HCT116 (cell line): Measurements from ENCODE around the gene CALML4. TPM values are rescaled to one million over a fixed set of nuclear protein-coding genes. Genes with fewer than 3 reads are reported as not detected.

Experiments
- ATAC-seq: fragments of 200-7000 bp; cut with Tn5 transposase; 2 replicates; pipeline ENCODE4 v1.9.1; 2020; ENCODE audit warnings: mild to moderate bottlenecking, moderate library complexity
- BruUV-seq: library from RNA; stranded (reverse); fragments of 400-500 nt; replicated peaks from 2 replicates; lab custom pipeline; 2021; lab: Mats Ljungman, UMichigan
- CTCF ChIA-PET: fragments of 300-600 bp; sonication (Branson Sonifier 250); formaldehyde crosslinking; loops from one replicate; lab custom pipeline; 2021; ENCODE audit warnings: antibody characterized with exemption; lab: Charles Lee
- POLR2A ChIA-PET: fragments of 300-600, 350-600 bp; sonication (Branson Sonifier 250); formaldehyde crosslinking; loops from one replicate; lab custom pipeline; 2021; ENCODE audit warnings: antibody characterized with exemption; lab: Charles Lee
- RAD21 ChIA-PET, 2 experiments: fragments of 300-600 bp; sonication (Branson Sonifier 250); formaldehyde crosslinking; loops; one replicate each; lab custom pipeline; 2023; ENCODE audit warnings: low total read pairs in 2 of 2; ENCODE audit not compliant: uncharacterized antibody in 2 of 2, unreplicated experiment in 2 of 2, low non-redundant PET in 1 of 2; lab: Charles Lee
- DNase-seq: peaks from one replicate; pipeline ENCODE4 v3.0.0-alpha.2; 2010; ENCODE audit warnings: low read depth, low spot score
- H2AFZ ChIP-seq: fragments of 200-600 bp; shearing (Covaris generic), sonication (generic); 2 replicates; pipeline ENCODE4 v1.6.1; 2017; ENCODE audit warnings: low read depth, mixed run types, mixed read lengths, antibody characterized with exemption, low read length; ENCODE audit not compliant: poor library complexity, severe bottlenecking
- H3K27ac ChIP-seq: 2 replicates; pipeline ENCODE4 v1.5.1; 2012; ENCODE audit warnings: low read depth, low read length
- H3K27me3 ChIP-seq: fragments of 200-600 bp; sonication (generic); 2 replicates; pipeline ENCODE4 v1.6.1; 2016; ENCODE audit warnings: mixed run types, low read length, mixed read lengths; ENCODE audit not compliant: insufficient read depth
- H3K36me3 ChIP-seq, 2 experiments: fragments of 200-500 bp in 1 of 2; fragments of 200-600 bp in 1 of 2; sonication (Bioruptor generic) in 1 of 2; sonication (generic) in 1 of 2; 2 replicates each; pipeline versions ENCODE4 v1.5.1 to v1.6.1; 2014 to 2016; ENCODE audit warnings: low read length in 2 of 2, inconsistent platforms in 1 of 2, mixed read lengths in 1 of 2, mixed run types in 1 of 2; ENCODE audit not compliant: insufficient read depth in 2 of 2, control insufficient read depth in 1 of 2
- H3K4me1 ChIP-seq, 2 experiments: fragments of 200-600 bp in 1 of 2; sonication (generic) in 1 of 2; 2 replicates each; pipeline versions ENCODE4 v1.5.1 to v1.6.1; 2012 to 2017; ENCODE audit warnings: low read length in 2 of 2, inconsistent platforms in 1 of 2, mild to moderate bottlenecking in 1 of 2, mixed read lengths in 1 of 2, mixed run types in 1 of 2, moderate library complexity in 1 of 2; ENCODE audit not compliant: insufficient read depth in 2 of 2, control insufficient read depth in 1 of 2
- H3K4me2 ChIP-seq: fragments of 200-600 bp; sonication (generic); 2 replicates; pipeline ENCODE4 v1.6.1; 2017; ENCODE audit warnings: mixed run types, low read length, mixed read lengths
- H3K4me3 ChIP-seq, 2 experiments: fragments of 200-600 bp in 1 of 2; sonication (generic) in 1 of 2; replicated peaks in 1 of 2; 2 replicates each; pipeline ENCODE4 v1.5.1; 2011 to 2016; ENCODE audit warnings: low read length in 2 of 2, control low read depth in 1 of 2, low read depth in 1 of 2, mild to moderate bottlenecking in 1 of 2, mixed read lengths in 1 of 2, mixed run types in 1 of 2
- H3K79me2 ChIP-seq: fragments of 200-600 bp; sonication (generic); 2 replicates; pipeline ENCODE4 v1.6.1; 2017; ENCODE audit warnings: mild to moderate bottlenecking, mixed run types, low read length, moderate library complexity, mixed read lengths; ENCODE audit not compliant: insufficient read depth
- H3K9ac ChIP-seq: fragments of 200-600 bp; sonication (generic); 2 replicates; pipeline ENCODE4 v1.6.1; 2016; ENCODE audit warnings: low read length, mixed read lengths
- H3K9me2 ChIP-seq: fragments of 200-600 bp; sonication (generic), shearing (Covaris generic); 2 replicates; pipeline ENCODE4 v1.6.1; 2017; ENCODE audit warnings: mixed run types, mild to moderate bottlenecking, moderate library complexity; ENCODE audit not compliant: insufficient read depth
- H3K9me3 ChIP-seq, 2 experiments: fragments of 200-500 bp in 1 of 2; fragments of 200-600 bp in 1 of 2; sonication (Bioruptor generic) in 1 of 2; sonication (generic) in 1 of 2; 2 replicates each; pipeline ENCODE4 v1.6.1; 2014 to 2017; ENCODE audit warnings: low read length in 2 of 2, mixed read lengths in 2 of 2, inconsistent platforms in 1 of 2, low read depth in 1 of 2, mild to moderate bottlenecking in 1 of 2, mixed run types in 1 of 2, moderate library complexity in 1 of 2; ENCODE audit not compliant: control insufficient read depth in 1 of 2, insufficient read depth in 1 of 2
- H4K20me1 ChIP-seq: fragments of 200-600 bp; sonication (generic), shearing (Covaris generic); 2 replicates; pipeline ENCODE4 v1.6.1; 2017; ENCODE audit warnings: mixed run types, mild to moderate bottlenecking, moderate library complexity; ENCODE audit not compliant: insufficient read depth
- ELF1 ChIP-seq: IDR thresholded peaks from 2 replicates; pipeline ENCODE4 v1.6.1; 2012; ENCODE audit warnings: low read depth, borderline replicate concordance
- JUND ChIP-seq: IDR thresholded peaks from 2 replicates; pipeline ENCODE4 v1.6.1; 2012
- POLR2A ChIP-seq: IDR thresholded peaks from 2 replicates; pipeline ENCODE4 v1.7.0; 2011; ENCODE audit warnings: borderline replicate concordance; ENCODE audit not compliant: insufficient read depth, insufficient read length; ENCODE audit errors: extremely low read depth
- SP1 ChIP-seq: IDR thresholded peaks from 2 replicates; pipeline ENCODE4 v1.6.1; 2012; ENCODE audit warnings: low read depth
- YY1 ChIP-seq: IDR thresholded peaks from 2 replicates; pipeline ENCODE4 v1.6.1; 2011; ENCODE audit warnings: low read length, low read depth, moderate library complexity, mild to moderate bottlenecking; ENCODE audit not compliant: insufficient replicate concordance; ENCODE audit errors: extremely low read depth
- ZFX ChIP-seq: fragments of 450-650 bp; IDR thresholded peaks from 2 replicates; pipeline ENCODE4 v1.6.1; 2017
- intact Hi-C: fragments of 100-400 bp; cut with micrococcal nuclease; formaldehyde crosslinking; loops from 2 replicates; pipeline ENCODE4 v1.10.0; 2022
- total RNA-seq: library from RNA; stranded (reverse); gene quantifications from one replicate; pipeline ENCODE4 v1.2.1, GENCODE V29; 2021; ENCODE audit not compliant: unreplicated experiment
- TF ChIP-seq, protein P1 (sequence below): IDR thresholded peaks from 2 replicates; pipeline ENCODE4 v1.6.1; 2011; ENCODE audit warnings: mild to moderate bottlenecking, low read length, moderate library complexity; ENCODE audit not compliant: insufficient replicate concordance; ENCODE audit errors: extremely low read depth

CALML4 gene
- total RNA-seq, 1 experiment from 2014 or later = 8.5 TPM

DNA sequence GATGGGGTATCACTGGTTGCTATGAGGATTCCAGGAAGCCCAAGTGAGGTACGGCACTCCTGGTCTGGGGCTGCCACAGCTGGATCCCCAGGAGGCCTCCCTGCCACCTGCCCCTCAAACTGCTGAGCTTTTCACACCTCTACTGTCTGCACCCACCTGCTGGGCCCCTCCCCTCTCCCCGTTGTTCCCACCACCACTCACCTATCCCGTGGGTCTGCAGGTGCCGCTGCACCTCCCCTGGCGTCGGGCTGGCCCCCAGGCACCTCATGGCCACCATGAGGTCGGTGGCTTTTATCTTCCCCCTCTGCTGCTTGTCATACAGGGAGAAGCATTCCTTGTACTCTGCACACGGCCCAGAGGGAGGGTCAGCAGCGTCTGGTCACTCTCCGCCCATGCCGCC is 5.8 kb downstream of the CALML4 start:
- no peak for ATAC-seq
- H2AFZ ChIP-seq = no peak overlapping the region
- H3K9me3 ChIP-seq = no peaks in the 10 kb centered on the region
- POLR2A ChIA-PET = no interaction called here
- H3K27ac ChIP-seq = no peak overlapping the region
- no peak for DNase-seq
- H3K4me3 ChIP-seq = no peak overlapping the region
- CTCF ChIA-PET = no interaction called here
- H3K4me1 ChIP-seq = no peaks in the 10 kb centered on the region
- intact Hi-C loops = no loop called here
- TF ChIP-seq ZFX = no peak
- no peak for TF ChIP-seq JUND
- no peak for TF ChIP-seq YY1
- TF ChIP-seq, protein P1, sequence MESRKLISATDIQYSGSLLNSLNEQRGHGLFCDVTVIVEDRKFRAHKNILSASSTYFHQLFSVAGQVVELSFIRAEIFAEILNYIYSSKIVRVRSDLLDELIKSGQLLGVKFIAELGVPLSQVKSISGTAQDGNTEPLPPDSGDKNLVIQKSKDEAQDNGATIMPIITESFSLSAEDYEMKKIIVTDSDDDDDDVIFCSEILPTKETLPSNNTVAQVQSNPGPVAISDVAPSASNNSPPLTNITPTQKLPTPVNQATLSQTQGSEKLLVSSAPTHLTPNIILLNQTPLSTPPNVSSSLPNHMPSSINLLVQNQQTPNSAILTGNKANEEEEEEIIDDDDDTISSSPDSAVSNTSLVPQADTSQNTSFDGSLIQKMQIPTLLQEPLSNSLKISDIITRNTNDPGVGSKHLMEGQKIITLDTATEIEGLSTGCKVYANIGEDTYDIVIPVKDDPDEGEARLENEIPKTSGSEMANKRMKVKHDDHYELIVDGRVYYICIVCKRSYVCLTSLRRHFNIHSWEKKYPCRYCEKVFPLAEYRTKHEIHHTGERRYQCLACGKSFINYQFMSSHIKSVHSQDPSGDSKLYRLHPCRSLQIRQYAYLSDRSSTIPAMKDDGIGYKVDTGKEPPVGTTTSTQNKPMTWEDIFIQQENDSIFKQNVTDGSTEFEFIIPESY = no peak
- TF ChIP-seq POLR2A = no peak
- RAD21 ChIA-PET = no interaction called here
- no TSS peak for BruUV-seq
- H3K4me2 ChIP-seq = no peak overlapping the region
- H4K20me1 ChIP-seq = no peaks in the 10 kb centered on the region
- peaks cover 11% of the 10 kb centered on the region; the same call in 1 of the 2 replicates for H3K79me2 ChIP-seq
- H3K36me3 ChIP-seq = 0 out of 4 replicates have a peak, but pooled peaks cover 0 to 3% of the 10 kb centered on the region in 2 experiments
- H3K27me3 ChIP-seq = no peaks in the 10 kb centered on the region
- no peaks in the 10 kb centered on the region for H3K9me2 ChIP-seq
- H3K9ac ChIP-seq = no peak overlapping the region

- Histone ChIP-seq H3K9me3 (no peaks in the 10 kb centered on the region), H3K9ac (no peak overlapping the region), H3K4me3 (no peak overlapping the region), H2AFZ (no peak overlapping the region), H3K9me2 (no peaks in the 10 kb centered on the region), H3K27ac (no peak overlapping the region), H3K79me2 (peaks cover 11% of the 10 kb centered on the region; the same call in 1 of the 2 replicates), H3K36me3 (peaks cover 2 to 12% of the 10 kb centered on the region in 2 experiments; a peak in 2 of 4 replicates), H3K4me1 (no peaks in the 10 kb centered on the region), H3K4me2 (no peak overlapping the region), H3K27me3 (no peaks in the 10 kb centered on the region), H4K20me1 (no peaks in the 10 kb centered on the region)
- ChIA-PET CTCF (no interaction called here), RAD21 (no interaction called here), POLR2A (no interaction called here)
- intact Hi-C loops = no loop called here
- BruUV-seq = no TSS peak
- ATAC-seq (no peak), DNase-seq (no peak)
- TF ChIP-seq ELF1 (no peak), SP1 (no peak)
These were observed 7.3 kb downstream of the CALML4 start for GRCh38 chr15:68197661-68198437.
